Measurements from ENCODE around the gene GLMP. TPM values are rescaled to one million over a fixed set of nuclear protein-coding genes. Genes with fewer than 3 reads are reported as not detected.
A peak's percentile ranks its signal among the peaks of the same experiment; 100 is the strongest.

GLMP gene
- total and polyA plus RNA-seq, 4 donors, result 16.9 to 54.1 (median 25.9) TPM

DNA sequence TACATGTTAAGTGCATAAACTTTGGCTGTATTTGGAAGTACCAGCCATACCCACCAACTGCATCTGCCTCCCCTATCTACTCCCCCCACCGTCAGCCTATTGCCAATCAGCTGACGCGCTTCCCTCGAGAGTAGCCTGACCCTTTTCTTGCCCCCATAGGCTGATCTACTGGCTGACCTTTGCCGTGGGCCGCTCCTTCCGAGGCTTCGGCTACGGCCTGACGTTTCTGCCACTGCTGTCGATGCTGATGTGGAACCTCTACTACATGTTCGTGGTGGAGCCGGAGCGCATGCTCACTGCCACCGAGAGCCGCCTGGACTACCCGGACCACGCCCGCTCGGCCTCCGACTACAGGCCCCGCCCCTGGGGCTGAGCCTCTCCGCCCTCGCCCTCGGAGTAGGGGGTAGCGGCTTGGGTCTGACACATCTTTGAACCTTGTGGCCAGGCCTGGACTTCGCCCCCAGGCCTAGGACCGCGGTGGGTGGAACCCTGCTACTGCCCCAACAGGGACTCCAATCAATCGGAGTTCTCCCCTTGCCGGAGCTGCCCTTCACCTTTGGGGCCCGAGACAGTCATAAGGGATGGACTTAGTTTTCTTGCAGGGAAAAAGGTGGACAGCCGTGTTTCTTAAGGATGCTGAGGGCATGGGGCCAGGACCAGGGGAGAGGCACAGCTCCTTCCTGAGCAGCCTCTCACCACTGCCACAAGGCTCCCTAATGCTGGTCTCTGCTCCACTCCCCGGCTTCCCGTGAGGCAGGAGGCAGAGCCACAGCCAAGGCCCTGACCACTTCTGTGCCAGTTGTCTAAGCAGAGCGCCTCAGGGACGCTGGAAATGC, 4.0 kb downstream of the GLMP start:
- 10% methylated on average over 32 of the region's 37 CpGs for WGBS (ENCODE audit: insufficient coverage)
- H3K4me3 ChIP-seq (ENCODE audit: low read depth, low read length), result peak overlapping the region; percentile 61
- H3K27ac ChIP-seq (ENCODE audit: low read depth, low read length), result peak overlapping the region; percentile 88
- H3K27me3 ChIP-seq (ENCODE audit: control insufficient read depth, insufficient read depth, low read length), result no peaks in the 10 kb centered on the region
- peaks cover 21% of the 10 kb centered on the region for H3K4me1 ChIP-seq (ENCODE audit: control insufficient read depth, insufficient read depth, low read length)
- peaks cover 25% of the 10 kb centered on the region for H3K36me3 ChIP-seq (ENCODE audit: control insufficient read depth, insufficient read depth, low read length)
- H3K9me3 ChIP-seq (ENCODE audit: control insufficient read depth, insufficient read depth, low read length), result no peaks in the 10 kb centered on the region
- DNase-seq (ENCODE audit: low read depth in 4 of 6, low spot score in 6 of 6), result peak in 5 of 6 donors; percentile 39 to 87 (median 52)

DNA sequence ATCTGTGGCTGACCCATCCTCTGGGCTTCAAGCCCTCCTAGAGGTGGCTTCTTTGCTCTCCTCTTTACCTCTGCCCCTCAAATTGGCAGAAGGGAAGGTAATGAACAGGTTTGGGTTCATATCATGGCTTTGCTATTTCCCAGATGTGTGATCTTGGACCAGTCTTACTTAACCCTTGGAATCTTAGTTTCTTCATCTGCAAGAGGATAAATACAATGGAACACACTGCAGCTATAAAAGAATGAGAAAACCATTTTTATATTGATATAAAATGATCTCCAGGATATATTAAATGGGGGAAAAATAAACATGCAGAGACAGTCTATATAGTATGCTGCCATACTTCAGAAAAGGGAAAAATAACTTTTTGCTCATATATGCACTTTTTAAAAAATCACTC, 5.6 kb downstream of the GLMP start:
- no peak for DNase-seq (ENCODE audit: low read depth in 4 of 6, low spot score in 6 of 6)
- H3K27me3 ChIP-seq (ENCODE audit: control insufficient read depth, insufficient read depth, low read length), result no peaks in the 10 kb centered on the region
- H3K4me1 ChIP-seq (ENCODE audit: control insufficient read depth, insufficient read depth, low read length), result peaks cover 15% of the 10 kb centered on the region
- H3K36me3 ChIP-seq (ENCODE audit: control insufficient read depth, insufficient read depth, low read length), result peaks cover 39% of the 10 kb centered on the region
- no peaks in the 10 kb centered on the region for H3K9me3 ChIP-seq (ENCODE audit: control insufficient read depth, insufficient read depth, low read length)
- H3K27ac ChIP-seq (ENCODE audit: low read depth, low read length), result no peak overlapping the region
- H3K4me3 ChIP-seq (ENCODE audit: low read depth, low read length), result no peak overlapping the region

DNA sequence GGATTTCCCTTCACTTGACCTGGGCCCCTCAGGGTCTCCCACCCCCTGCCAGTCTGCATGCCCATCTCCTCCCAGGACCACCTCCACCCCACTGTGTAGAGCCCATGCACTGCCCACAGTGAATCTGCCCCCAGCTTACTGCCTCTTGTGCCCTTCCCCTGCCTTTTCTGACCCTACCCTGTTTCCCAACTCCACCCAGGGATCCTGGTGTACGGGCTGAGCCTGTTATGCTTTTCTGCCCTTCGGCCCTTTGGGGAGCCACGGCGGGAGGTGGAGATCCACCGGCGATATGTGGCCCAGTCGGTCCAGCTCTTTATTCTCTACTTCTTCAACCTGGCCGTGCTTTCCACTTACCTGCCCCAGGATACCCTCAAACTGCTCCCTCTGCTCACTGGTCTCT, 9.4 kb downstream of the GLMP start:
- no peaks in the 10 kb centered on the region for H3K27me3 ChIP-seq (ENCODE audit: control insufficient read depth, insufficient read depth, low read length)
- no peak overlapping the region for H3K4me3 ChIP-seq (ENCODE audit: low read depth, low read length)
- WGBS (ENCODE audit: insufficient coverage), result 93% methylated on average over 5 of the region's 8 CpGs
- no peak overlapping the region for H3K27ac ChIP-seq (ENCODE audit: low read depth, low read length)
- no peaks in the 10 kb centered on the region for H3K9me3 ChIP-seq (ENCODE audit: control insufficient read depth, insufficient read depth, low read length)
- DNase-seq (ENCODE audit: low read depth in 4 of 6, low spot score in 6 of 6), result no peak
- peaks cover 18% of the 10 kb centered on the region for H3K36me3 ChIP-seq (ENCODE audit: control insufficient read depth, insufficient read depth, low read length)
- H3K4me1 ChIP-seq (ENCODE audit: control insufficient read depth, insufficient read depth, low read length), result peaks cover 16% of the 10 kb centered on the region

DNA sequence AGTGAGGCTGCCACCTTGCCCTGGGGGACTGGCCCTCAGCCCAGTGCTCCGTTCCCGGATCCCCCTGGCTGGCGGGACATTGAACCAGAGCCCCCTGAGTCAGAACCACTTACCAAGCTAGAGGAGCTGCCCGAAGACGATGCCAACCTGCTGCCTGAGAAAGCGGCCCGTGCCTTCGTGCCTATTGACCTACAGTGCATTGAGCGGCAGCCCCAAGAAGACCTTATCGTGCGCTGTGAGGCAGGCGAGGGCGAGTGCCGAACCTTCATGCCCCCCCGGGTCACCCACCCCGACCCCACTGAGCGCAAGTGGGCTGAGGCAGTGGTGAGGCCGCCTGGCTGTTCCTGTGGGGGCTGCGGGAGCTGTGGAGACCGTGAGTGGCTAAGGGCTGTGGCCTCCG, 10.0 kb downstream of the GLMP start:
- no peaks in the 10 kb centered on the region for H3K9me3 ChIP-seq (ENCODE audit: control insufficient read depth, insufficient read depth, low read length)
- peaks cover 14% of the 10 kb centered on the region for H3K4me1 ChIP-seq (ENCODE audit: control insufficient read depth, insufficient read depth, low read length)
- peaks cover 18% of the 10 kb centered on the region for H3K36me3 ChIP-seq (ENCODE audit: control insufficient read depth, insufficient read depth, low read length)
- 91% methylated on average over 21 of the region's 21 CpGs for WGBS (ENCODE audit: insufficient coverage)
- no peak overlapping the region for H3K27ac ChIP-seq (ENCODE audit: low read depth, low read length)
- no peak overlapping the region for H3K4me3 ChIP-seq (ENCODE audit: low read depth, low read length)
- no peak for DNase-seq (ENCODE audit: low read depth in 4 of 6, low spot score in 6 of 6)
- H3K27me3 ChIP-seq (ENCODE audit: control insufficient read depth, insufficient read depth, low read length), result no peaks in the 10 kb centered on the region

DNA sequence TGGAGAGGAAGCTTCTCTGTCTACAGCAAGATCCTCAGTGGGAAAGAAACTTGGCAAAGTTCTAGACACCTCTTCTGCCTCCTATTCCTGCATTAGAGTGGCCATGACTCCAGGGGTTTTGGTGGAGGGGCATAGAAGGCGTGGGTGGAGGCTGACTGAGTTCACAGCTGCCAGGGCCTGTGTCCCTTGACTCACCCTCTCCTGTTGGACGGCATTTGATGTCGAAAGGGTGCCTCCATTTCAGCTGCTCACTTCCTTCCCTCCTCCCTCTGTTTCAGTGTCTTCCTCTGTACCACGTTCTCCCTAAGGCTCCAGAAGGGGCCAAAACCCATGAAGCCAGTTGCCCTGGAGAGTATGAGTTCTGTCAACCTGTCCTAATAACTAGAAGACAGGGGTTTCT, 10.7 kb downstream of the GLMP start:
- Histone ChIP-seq H3K27ac (ENCODE audit: low read depth, low read length) (no peak overlapping the region), H3K4me1 (ENCODE audit: control insufficient read depth, insufficient read depth, low read length) (peaks cover 14% of the 10 kb centered on the region), H3K9me3 (ENCODE audit: control insufficient read depth, insufficient read depth, low read length) (no peaks in the 10 kb centered on the region), H3K27me3 (ENCODE audit: control insufficient read depth, insufficient read depth, low read length) (no peaks in the 10 kb centered on the region), H3K36me3 (ENCODE audit: control insufficient read depth, insufficient read depth, low read length) (peaks cover 18% of the 10 kb centered on the region), H3K4me3 (ENCODE audit: low read depth, low read length) (no peak overlapping the region)
- no peak for DNase-seq (ENCODE audit: low read depth in 4 of 6, low spot score in 6 of 6)
- 89% methylated on average over 4 of the region's 4 CpGs for WGBS (ENCODE audit: insufficient coverage)

DNA sequence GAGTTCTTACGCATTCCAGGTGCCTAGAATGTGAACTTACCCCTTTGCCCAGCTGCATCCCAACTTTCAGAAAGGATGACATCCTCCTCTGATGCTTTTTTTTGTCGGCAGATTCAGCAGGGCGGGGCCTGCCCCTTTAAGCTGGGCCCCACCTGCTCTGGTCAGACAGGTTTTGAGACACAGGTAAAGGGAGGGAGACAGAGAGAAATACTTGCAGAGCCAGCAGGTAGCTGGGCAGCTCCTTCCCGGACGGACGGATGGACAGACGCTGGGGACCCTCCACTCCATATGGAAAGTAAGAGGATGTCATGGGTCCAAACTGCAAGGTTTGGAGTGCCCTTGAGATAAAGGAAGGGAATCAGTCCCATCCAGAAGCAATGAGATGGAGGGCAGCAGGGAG, 11.4 kb downstream of the GLMP start, which contains the start of gene TMEM79:
TMEM79 (plus strand) TSS at position 214 of the 400 bp plus-strand sequence. CDS start 902 bp downstream, outside the sequence.
- Histone ChIP-seq H3K4me3 (ENCODE audit: low read depth, low read length) (peak within 1 kb of the TSS; percentile 90), H3K27ac (ENCODE audit: low read depth, low read length) (peak within 1 kb of the TSS; percentile 85), H3K27me3 (ENCODE audit: control insufficient read depth, insufficient read depth, low read length) (no peaks in the 10 kb centered on the region), H3K36me3 (ENCODE audit: control insufficient read depth, insufficient read depth, low read length) (peaks cover 14% of the 10 kb centered on the region), H3K9me3 (ENCODE audit: control insufficient read depth, insufficient read depth, low read length) (no peaks in the 10 kb centered on the region), H3K4me1 (ENCODE audit: control insufficient read depth, insufficient read depth, low read length) (peaks cover 14% of the 10 kb centered on the region)
- WGBS (ENCODE audit: insufficient coverage), result 86% methylated on average over 7 of the region's 7 CpGs
- DNase-seq (ENCODE audit: low read depth in 4 of 6, low spot score in 6 of 6), result no peak

DNA sequence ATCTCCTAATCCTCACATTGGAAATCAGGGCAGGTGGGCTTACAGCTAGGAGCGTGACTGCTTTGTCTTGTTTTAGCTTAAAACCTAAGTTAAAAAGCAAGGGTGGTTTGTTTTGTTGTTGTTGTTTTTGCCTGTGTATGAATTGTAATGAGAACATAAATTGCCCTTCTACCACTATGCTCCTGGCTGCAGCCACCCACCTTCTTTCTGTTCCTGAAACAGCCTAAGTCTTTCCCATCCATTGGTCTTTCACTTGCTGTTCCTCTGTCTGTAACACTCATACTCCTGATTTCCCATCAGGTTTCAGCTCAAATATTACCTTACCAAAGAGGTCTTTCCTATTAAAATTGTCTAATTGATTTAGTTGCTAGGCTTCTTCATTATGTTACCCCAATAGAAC, 12.0 kb downstream of the GLMP start:
- H3K4me3 ChIP-seq (ENCODE audit: low read depth, low read length), result peak overlapping the region; percentile 90
- no peaks in the 10 kb centered on the region for H3K9me3 ChIP-seq (ENCODE audit: control insufficient read depth, insufficient read depth, low read length)
- no peaks in the 10 kb centered on the region for H3K27me3 ChIP-seq (ENCODE audit: control insufficient read depth, insufficient read depth, low read length)
- DNase-seq (ENCODE audit: low read depth in 4 of 6, low spot score in 6 of 6), result no peak
- H3K36me3 ChIP-seq (ENCODE audit: control insufficient read depth, insufficient read depth, low read length), result peaks cover 15% of the 10 kb centered on the region
- peaks cover 14% of the 10 kb centered on the region for H3K4me1 ChIP-seq (ENCODE audit: control insufficient read depth, insufficient read depth, low read length)
- peak overlapping the region; percentile 85 for H3K27ac ChIP-seq (ENCODE audit: low read depth, low read length)
- WGBS (ENCODE audit: insufficient coverage), result no CpG with 5 or more reads among the region's 1 CpG

- Histone ChIP-seq H3K9me3 (ENCODE audit: control insufficient read depth, insufficient read depth, low read length) (no peaks in the 10 kb centered on the region), H3K4me3 (ENCODE audit: low read depth, low read length) (peak within 1 kb of the TSS; percentile 90), H3K36me3 (ENCODE audit: control insufficient read depth, insufficient read depth, low read length) (peaks cover 23% of the 10 kb centered on the region), H3K27me3 (ENCODE audit: control insufficient read depth, insufficient read depth, low read length) (no peaks in the 10 kb centered on the region), H3K4me1 (ENCODE audit: control insufficient read depth, insufficient read depth, low read length) (peaks cover 14% of the 10 kb centered on the region), H3K27ac (ENCODE audit: low read depth, low read length) (peak within 1 kb of the TSS; percentile 85)
- under 1% methylated on average over 40 of the region's 50 CpGs for WGBS (ENCODE audit: insufficient coverage)
- peak; percentile 95 to 100 (median 98) for DNase-seq (ENCODE audit: low read depth in 4 of 6, low spot score in 6 of 6)
Measured at GRCh38 chr1:156282479-156283222, 12.8 kb downstream of the GLMP start, which contains the start of gene SMG5. Gene SMG5, minus strand, starts transcription at chr1:156282825. Its CDS starts 145 bp downstream, at chr1:156282680.

- no peak for DNase-seq (ENCODE audit: low read depth in 4 of 6, low spot score in 6 of 6)
- peaks cover 14% of the 10 kb centered on the region for H3K4me1 ChIP-seq (ENCODE audit: control insufficient read depth, insufficient read depth, low read length)
- no peak overlapping the region for H3K27ac ChIP-seq (ENCODE audit: low read depth, low read length)
- WGBS (ENCODE audit: insufficient coverage), result 3% methylated on average over 18 of the region's 22 CpGs
- no peaks in the 10 kb centered on the region for H3K9me3 ChIP-seq (ENCODE audit: control insufficient read depth, insufficient read depth, low read length)
- peak overlapping the region; percentile 90 for H3K4me3 ChIP-seq (ENCODE audit: low read depth, low read length)
- peaks cover 31% of the 10 kb centered on the region for H3K36me3 ChIP-seq (ENCODE audit: control insufficient read depth, insufficient read depth, low read length)
- no peaks in the 10 kb centered on the region for H3K27me3 ChIP-seq (ENCODE audit: control insufficient read depth, insufficient read depth, low read length)
Measured at GRCh38 chr1:156281693-156282478, 13.6 kb downstream of the GLMP start.

Data from spinal cord (tissue), 10 donors.